Activated CD8-positive, alpha-beta T cell treated with anti-CD3 and anti-CD28 coated beads for 36 hours (primary cell): ENCODE results near the gene JAG2. TPM values are rescaled to one million over a fixed set of nuclear protein-coding genes. Genes with fewer than 3 reads are reported as not detected.

ENCODE experiments used
- ATAC-seq: fragments of 200-7000 bp; cut with Tn5 transposase; one replicate; pipeline ENCODE4 v1.10.0; 2021; ENCODE audit warnings: mild to moderate bottlenecking, moderate library complexity
- CTCF ChIA-PET: fragments of 350-600 bp; sonication (Branson Sonifier 250); formaldehyde crosslinking; loops from one replicate; lab custom pipeline; 2021; ENCODE audit warnings: antibody characterized with exemption; lab: Charles Lee
- POLR2A ChIA-PET: fragments of 350-600 bp; sonication (Branson Sonifier 250); formaldehyde crosslinking; loops from one replicate; lab custom pipeline; 2021; ENCODE audit warnings: antibody characterized with exemption; lab: Charles Lee
- DNase-seq: peaks from one replicate; pipeline ENCODE4 v3.0.0-alpha.2; 2020
- H3K27ac Mint-ChIP-seq: one replicate; pipeline ENCODE4 v1.8.0; 2021; ENCODE audit warnings: mild to moderate bottlenecking, mixed read lengths
- H3K27me3 Mint-ChIP-seq: one replicate; pipeline ENCODE4 v1.8.0; 2021; ENCODE audit warnings: mixed read lengths
- H3K36me3 Mint-ChIP-seq: one replicate; pipeline ENCODE4 v1.8.0; 2021; ENCODE audit warnings: low read depth, mixed read lengths
- H3K4me1 Mint-ChIP-seq: one replicate; pipeline ENCODE4 v1.8.0; 2021; ENCODE audit warnings: low read depth, mixed read lengths
- H3K4me3 Mint-ChIP-seq: one replicate; pipeline ENCODE4 v1.8.0; 2021; ENCODE audit warnings: mild to moderate bottlenecking, moderate library complexity, mixed read lengths
- H3K9me3 Mint-ChIP-seq: one replicate; pipeline ENCODE4 v1.8.0; 2021; ENCODE audit warnings: mixed read lengths
- CTCF ChIP-seq: fragments of 200-600 bp; IDR thresholded peaks from one replicate; pipeline ENCODE4 v1.8.0; 2022; ENCODE audit warnings: antibody characterized with exemption, mild to moderate bottlenecking
- intact Hi-C: fragments of 100-400 bp; cut with micrococcal nuclease; formaldehyde crosslinking; loops from one replicate; pipeline ENCODE4 v1.10.0; 2022
- total RNA-seq, 2 experiments: library from RNA; stranded (reverse); gene quantifications; one replicate each; pipeline ENCODE4 v1.2.3, GENCODE V29; 2021

Gene JAG2
- total RNA-seq, 2 experiments from 2014 or later, result 3.6 to 4.1 TPM

GRCh38 chr14:105201156-105201924 is 32.8 kb upstream of the JAG2 start:
- CTCF ChIA-PET, result interaction anchor here (0.7 to 2.2 kb wide), 9 partner anchors 12 to 327 kb away, joined by 3 to 10 read pairs (median 3); no protein-coding TSS in a partner anchor
- DNase-seq (no peak), ATAC-seq (peak; percentile 50)
- Mint-ChIP-seq H3K4me3 (no peak overlapping the region), H3K9me3 (no peaks in the 10 kb centered on the region), H3K4me1 (peaks cover 16% of the 10 kb centered on the region), H3K27ac (peak overlapping the region; percentile 36), H3K36me3 (no peaks in the 10 kb centered on the region), H3K27me3 (peaks cover 21% of the 10 kb centered on the region)
- intact Hi-C loops, result loop anchor here (5.0 kb wide), 1 partner anchor 151 kb away; no protein-coding TSS in a partner anchor
- POLR2A ChIA-PET, result no interaction called here
- no peak for TF ChIP-seq CTCF

GRCh38 chr14:105200641-105201040 is 32.1 kb upstream of the JAG2 start:
- ChIA-PET POLR2A (no interaction called here), CTCF (interaction anchor here (0.7 to 2.2 kb wide), 7 partner anchors 11 to 328 kb away, joined by 3 to 10 read pairs (median 3); no protein-coding TSS in a partner anchor)
- no peak overlapping the region for H3K27ac Mint-ChIP-seq
- intact Hi-C loops, result loop anchor here (5.0 kb wide), 1 partner anchor 152 kb away; no protein-coding TSS in a partner anchor
- no peak for DNase-seq
- no peak for ATAC-seq
- H3K27me3 Mint-ChIP-seq, result peaks cover 21% of the 10 kb centered on the region
- no peaks in the 10 kb centered on the region for H3K9me3 Mint-ChIP-seq
- H3K4me3 Mint-ChIP-seq, result no peak overlapping the region
- H3K36me3 Mint-ChIP-seq, result no peaks in the 10 kb centered on the region
- no peak for TF ChIP-seq CTCF
- H3K4me1 Mint-ChIP-seq, result peaks cover 19% of the 10 kb centered on the region

- DNase-seq, result peak; percentile 51
- no peak for ATAC-seq
- intact Hi-C loops, result loop anchor here (5.0 kb wide), 1 partner anchor 152 kb away; no protein-coding TSS in a partner anchor
- H3K4me3 Mint-ChIP-seq, result no peak overlapping the region
- H3K9me3 Mint-ChIP-seq, result no peaks in the 10 kb centered on the region
- H3K27ac Mint-ChIP-seq, result no peak overlapping the region
- peaks cover 21% of the 10 kb centered on the region for H3K27me3 Mint-ChIP-seq
- ChIA-PET POLR2A (no interaction called here), CTCF (interaction anchor here (0.9 to 2.2 kb wide), 2 partner anchors 29 to 152 kb away, joined by 3 to 10 read pairs; no protein-coding TSS in a partner anchor)
- no peak for TF ChIP-seq CTCF
- H3K36me3 Mint-ChIP-seq, result no peaks in the 10 kb centered on the region
- peaks cover 23% of the 10 kb centered on the region for H3K4me1 Mint-ChIP-seq
These were observed 31.5 kb upstream of the JAG2 start for GRCh38 chr14:105200074-105200473.

GRCh38 chr14:105199093-105199492 is 30.5 kb upstream of the JAG2 start:
- Mint-ChIP-seq H3K27me3 (peaks cover 26% of the 10 kb centered on the region), H3K36me3 (no peaks in the 10 kb centered on the region), H3K4me1 (peaks cover 23% of the 10 kb centered on the region), H3K27ac (no peak overlapping the region), H3K9me3 (no peaks in the 10 kb centered on the region), H3K4me3 (no peak overlapping the region)
- ChIA-PET CTCF (interaction anchor here (1.5 kb wide), 1 partner anchor 153 kb away, joined by 6 read pairs; no protein-coding TSS in a partner anchor), POLR2A (no interaction called here)
- no peak for DNase-seq
- no peak for ATAC-seq
- TF ChIP-seq CTCF, result no peak
- intact Hi-C loops, result no loop called here

- Mint-ChIP-seq H3K27ac (no peak overlapping the region), H3K4me3 (no peak overlapping the region), H3K36me3 (no peaks in the 10 kb centered on the region), H3K4me1 (peaks cover 27% of the 10 kb centered on the region), H3K9me3 (no peaks in the 10 kb centered on the region), H3K27me3 (peaks cover 26% of the 10 kb centered on the region)
- POLR2A ChIA-PET, result no interaction called here
- CTCF ChIA-PET, result interaction anchor here (1.5 kb wide), 1 partner anchor 153 kb away, joined by 6 read pairs; no protein-coding TSS in a partner anchor
- intact Hi-C loops, result no loop called here
- ATAC-seq (no peak), DNase-seq (no peak)
- no peak for TF ChIP-seq CTCF
These were observed 30.0 kb upstream of the JAG2 start for GRCh38 chr14:105198588-105198987.
